Keratinocyte (primary cell): ENCODE results near the gene LRBA. TPM values are rescaled to one million over a fixed set of nuclear protein-coding genes. Genes with fewer than 3 reads are reported as not detected.

ENCODE experiments used
- DNase-seq: peaks from one replicate; pipeline ENCODE4 v3.0.0-alpha.2; 2011; ENCODE audit warnings: low read depth, missing footprints, low spot score
- FAIRE-seq: peaks from 2 replicates; lab custom pipeline; 2011; peaks lifted over from hg19 to GRCh38; lab: Jason Lieb, UNC
- H2AFZ ChIP-seq: 2 replicates; pipeline ENCODE4 v1.6.0; 2012; ENCODE audit warnings: low read length, control low read depth, inconsistent platforms; ENCODE audit not compliant: control insufficient read depth
- H3K27ac ChIP-seq: 2 replicates; pipeline ENCODE4 v1.5.1; 2011; ENCODE audit warnings: low read length; ENCODE audit not compliant: control insufficient read depth, insufficient read depth
- H3K27me3 ChIP-seq: 3 replicates; pipeline ENCODE4 v1.6.0; 2011; ENCODE audit warnings: low read length; ENCODE audit not compliant: control insufficient read depth, insufficient read depth; ENCODE audit errors: extremely low read depth
- H3K36me3 ChIP-seq, 2 experiments: 2 replicates in 1 of 2; 3 replicates in 1 of 2; pipeline ENCODE4 v1.5.1; 2011; ENCODE audit warnings: low read length in 2 of 2, mild to moderate bottlenecking in 1 of 2; ENCODE audit not compliant: control insufficient read depth in 2 of 2, insufficient read depth in 2 of 2; ENCODE audit errors: extremely low read depth in 1 of 2
- H3K4me1 ChIP-seq: 3 replicates; pipeline ENCODE4 v1.5.1; 2011; ENCODE audit warnings: low read length; ENCODE audit not compliant: control insufficient read depth, insufficient read depth; ENCODE audit errors: extremely low read depth
- H3K4me2 ChIP-seq: 3 replicates; pipeline ENCODE4 v1.6.0; 2011; ENCODE audit warnings: low read depth, low read length; ENCODE audit not compliant: control insufficient read depth, insufficient read depth; ENCODE audit errors: extremely low read depth
- H3K4me3 ChIP-seq, 3 experiments: fragments of 200-600 bp in 1 of 3; sonication (generic) in 1 of 3; 2 replicates in 2 of 3; 3 replicates in 1 of 3; pipeline ENCODE4 v1.5.1; 2011 to 2016; ENCODE audit warnings: low read length in 3 of 3, mild to moderate bottlenecking in 3 of 3, control low read depth in 2 of 3, inconsistent platforms in 1 of 3, low read depth in 1 of 3, mixed read lengths in 1 of 3, mixed run types in 1 of 3, moderate library complexity in 1 of 3; ENCODE audit not compliant: control insufficient read depth in 2 of 3, insufficient read depth in 2 of 3; ENCODE audit errors: extremely low read depth in 1 of 3
- H3K79me2 ChIP-seq: 2 replicates; pipeline ENCODE4 v1.6.0; 2012; ENCODE audit warnings: low read length; ENCODE audit not compliant: control insufficient read depth, insufficient read depth
- H3K9ac ChIP-seq: 3 replicates; pipeline ENCODE4 v1.6.0; 2011; ENCODE audit warnings: low read length; ENCODE audit not compliant: control insufficient read depth, insufficient read depth; ENCODE audit errors: extremely low read depth
- H3K9me1 ChIP-seq: 3 replicates; pipeline ENCODE4 v1.6.0; 2011; ENCODE audit warnings: low read length; ENCODE audit not compliant: control insufficient read depth, insufficient read depth; ENCODE audit errors: extremely low read depth
- H3K9me3 ChIP-seq: 2 replicates; pipeline ENCODE4 v1.5.1; 2012; ENCODE audit warnings: low read depth, low read length; ENCODE audit not compliant: control insufficient read depth
- H4K20me1 ChIP-seq: 3 replicates; pipeline ENCODE4 v1.6.0; 2011; ENCODE audit warnings: low read length; ENCODE audit not compliant: control insufficient read depth, insufficient read depth; ENCODE audit errors: extremely low read depth
- CTCF ChIP-seq, 3 experiments: IDR thresholded peaks in 1 of 3; conservative IDR thresholded peaks in 1 of 3; optimal IDR thresholded peaks in 1 of 3; 2 replicates in 2 of 3; 3 replicates in 1 of 3; pipeline versions ENCODE3 to v1.5.1; 2011; ENCODE audit warnings: low read length in 3 of 3, mild to moderate bottlenecking in 3 of 3, moderate library complexity in 2 of 3, control low read depth in 1 of 3, inconsistent platforms in 1 of 3; ENCODE audit not compliant: insufficient read depth in 2 of 3; ENCODE audit errors: extremely low read depth in 1 of 3
- EZH2 ChIP-seq: IDR thresholded peaks from one replicate; pipeline ENCODE4 v1.6.1; 2012; ENCODE audit warnings: inconsistent platforms, mild to moderate bottlenecking, low read length, moderate library complexity
- dilution Hi-C: fragments of 300-500 bp; cut with MboI; formaldehyde crosslinking; loops from one replicate; pipeline ENCODE4 v1.7.0; 2020; ENCODE audit warnings: low sequenced_read_pairs; ENCODE audit not compliant: extremely low pct_ligation_motif_present
- polyA plus RNA-seq, 5 experiments: library from polyadenylated mRNA; depleted of rRNA in 3 of 5; stranded (reverse) in 3 of 5; stranded (forward) in 1 of 5; unstranded in 1 of 5; fragments of >200 nt; gene quantifications; 1 replicate in 1 of 5; 2 replicates in 3 of 5; 3 replicates in 1 of 5; pipeline versions ENCODE4 v1.2.1 to v1.2.3, GENCODE V29; 2011 to 2012; ENCODE audit warnings: missing spikeins in 2 of 5, low read depth in 1 of 5, low replicate concordance in 1 of 5

Gene LRBA
- polyA plus RNA-seq, 1 donor (not counting 4 experiments of a cell fraction or from before 2014, with no cell fraction given), result 35.6 TPM

- Histone ChIP-seq H3K4me2 (no peak overlapping the region), H3K36me3 (no peaks in the 10 kb centered on the region), H3K4me3 (no peak overlapping the region), H4K20me1 (no peaks in the 10 kb centered on the region), H3K79me2 (no peaks in the 10 kb centered on the region), H3K27me3 (no peaks in the 10 kb centered on the region), H3K9me3 (no peaks in the 10 kb centered on the region), H3K27ac (no peak overlapping the region), H3K4me1 (no peaks in the 10 kb centered on the region), H3K9ac (no peak overlapping the region), H2AFZ (no peak overlapping the region), H3K9me1 (no peaks in the 10 kb centered on the region)
- dilution Hi-C loops, result no loop called here
- FAIRE-seq (no peak), DNase-seq (no peak)
- no peak for TF ChIP-seq EZH2
- no peak for TF ChIP-seq CTCF (optimal IDR thresholded peaks at IDR 0.05 in 1 of 3, IDR thresholded peaks at IDR 0.05 in 1 of 3, conservative IDR thresholded peaks at IDR 0.05 in 1 of 3; ENCODE audit: extremely low read depth in 1 of 3, insufficient read depth in 2 of 3, low read length in 3 of 3)
Observed at GRCh38 chr4:150593996-150594395, 421.1 kb downstream of the LRBA start.

GRCh38 chr4:150591904-150592303 is 423.2 kb downstream of the LRBA start:
- no peak for DNase-seq
- no peaks in the 10 kb centered on the region for H3K9me3 ChIP-seq
- no peak overlapping the region for H2AFZ ChIP-seq
- no peaks in the 10 kb centered on the region for H3K9me1 ChIP-seq
- TF ChIP-seq EZH2 (no peak), CTCF (optimal IDR thresholded peaks at IDR 0.05 in 1 of 3, IDR thresholded peaks at IDR 0.05 in 1 of 3, conservative IDR thresholded peaks at IDR 0.05 in 1 of 3; ENCODE audit: extremely low read depth in 1 of 3, insufficient read depth in 2 of 3, low read length in 3 of 3) (no peak)
- no peaks in the 10 kb centered on the region for H3K4me1 ChIP-seq
- H3K4me3 ChIP-seq, result no peak overlapping the region
- no peaks in the 10 kb centered on the region for H3K27me3 ChIP-seq
- H3K27ac ChIP-seq, result no peak overlapping the region
- FAIRE-seq, result no peak
- no peak overlapping the region for H3K4me2 ChIP-seq
- no peak overlapping the region for H3K9ac ChIP-seq
- no peaks in the 10 kb centered on the region for H3K36me3 ChIP-seq
- H3K79me2 ChIP-seq, result no peaks in the 10 kb centered on the region
- dilution Hi-C loops, result no loop called here
- no peaks in the 10 kb centered on the region for H4K20me1 ChIP-seq
